Spleen (tissue), 7 donors: Measurements from ENCODE around the gene RPS3.

ENCODE experiments used
- POLR2A ChIP-seq, 3 donors: fragments of 450-650 bp; IDR thresholded peaks; one replicate each; pipeline ENCODE4 v1.5.1; 2017; ENCODE audit warnings: antibody characterized with exemption in 3 of 3, mild to moderate bottlenecking in 1 of 3
- TF ChIP-seq, protein P1 (sequence below), 11 experiments: fragments of 200-600 bp in 7 of 11; fragments of 450-650 bp in 4 of 11; sonication (generic) in 4 of 11; IDR thresholded peaks in 8 of 11; conservative IDR thresholded peaks in 3 of 11; 1 replicate in 7 of 11; 2 replicates in 4 of 11; pipeline versions ENCODE4 v1.4.0 to v1.8.0; 2016 to 2021; ENCODE audit warnings: antibody characterized with exemption in 11 of 11, inconsistent platforms in 4 of 11, mild to moderate bottlenecking in 1 of 11
- donor health status: DM: no; HTN: no; CAD: no; lungs with moderate emphysema.
- donor health status: DM: no; HTN: no; CAD: no.
- donor health status: DM: no; HTN: no; CAD: no.

- TF ChIP-seq, protein P1, sequence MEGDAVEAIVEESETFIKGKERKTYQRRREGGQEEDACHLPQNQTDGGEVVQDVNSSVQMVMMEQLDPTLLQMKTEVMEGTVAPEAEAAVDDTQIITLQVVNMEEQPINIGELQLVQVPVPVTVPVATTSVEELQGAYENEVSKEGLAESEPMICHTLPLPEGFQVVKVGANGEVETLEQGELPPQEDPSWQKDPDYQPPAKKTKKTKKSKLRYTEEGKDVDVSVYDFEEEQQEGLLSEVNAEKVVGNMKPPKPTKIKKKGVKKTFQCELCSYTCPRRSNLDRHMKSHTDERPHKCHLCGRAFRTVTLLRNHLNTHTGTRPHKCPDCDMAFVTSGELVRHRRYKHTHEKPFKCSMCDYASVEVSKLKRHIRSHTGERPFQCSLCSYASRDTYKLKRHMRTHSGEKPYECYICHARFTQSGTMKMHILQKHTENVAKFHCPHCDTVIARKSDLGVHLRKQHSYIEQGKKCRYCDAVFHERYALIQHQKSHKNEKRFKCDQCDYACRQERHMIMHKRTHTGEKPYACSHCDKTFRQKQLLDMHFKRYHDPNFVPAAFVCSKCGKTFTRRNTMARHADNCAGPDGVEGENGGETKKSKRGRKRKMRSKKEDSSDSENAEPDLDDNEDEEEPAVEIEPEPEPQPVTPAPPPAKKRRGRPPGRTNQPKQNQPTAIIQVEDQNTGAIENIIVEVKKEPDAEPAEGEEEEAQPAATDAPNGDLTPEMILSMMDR (IDR thresholded peaks at IDR 0.05 in 8 of 11, conservative IDR thresholded peaks at IDR 0.05 in 3 of 11) = no peak
- no peak for TF ChIP-seq POLR2A (IDR thresholded peaks at IDR 0.05)
These were observed 16.1 kb upstream of the RPS3 start for GRCh38 chr11:75383246-75383645.
